Skeletal muscle cell (primary cell): ENCODE data around the gene SLC4A8.
"Not testable (repeated sequence)": the region's sequence is repeated elsewhere in the genome, so short reads cannot be mapped to it uniquely, and the experiment has no call there.

Experiments
- DNase-seq: peaks from one replicate; pipeline ENCODE4 v3.0.0-alpha.2; 2010; ENCODE audit warnings: low read depth
- H3K4me3 ChIP-seq: 2 replicates; pipeline ENCODE4 v1.5.1; 2011; ENCODE audit warnings: low read depth, mild to moderate bottlenecking, control low read depth, low read length, moderate library complexity

Gene SLC4A8

GRCh38 chr12:51515037-51515436 lies 90.4 kb downstream of the SLC4A8 start:
- DNase-seq, H3K4me3 ChIP-seq: not testable (repeated sequence)

DNA sequence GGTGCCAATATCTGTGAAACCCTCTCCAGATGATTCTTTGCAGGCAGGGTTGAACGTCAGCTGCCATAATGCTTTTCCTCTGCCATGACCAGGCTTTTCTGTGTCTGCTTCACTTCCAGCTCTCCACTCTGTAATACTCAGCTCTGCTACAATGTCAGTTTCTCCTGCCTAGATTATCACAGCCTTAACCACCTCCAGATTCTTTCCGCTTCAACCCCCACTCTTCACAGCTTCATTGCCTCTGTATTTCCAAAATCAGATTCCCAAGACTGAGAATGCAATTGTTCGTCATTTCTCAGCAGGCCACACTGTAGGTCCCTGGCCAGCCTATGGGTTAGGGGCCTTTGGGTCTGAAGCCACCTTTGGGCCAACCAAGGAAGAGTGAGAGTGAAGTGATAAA lies 92.7 kb downstream of the SLC4A8 start:
- no peak for DNase-seq
- no peak overlapping the region for H3K4me3 ChIP-seq

- H3K4me3 ChIP-seq: no peak overlapping the region
- no peak for DNase-seq
These were observed 93.2 kb downstream of the SLC4A8 start for GRCh38 chr12:51517800-51518199.

DNA sequence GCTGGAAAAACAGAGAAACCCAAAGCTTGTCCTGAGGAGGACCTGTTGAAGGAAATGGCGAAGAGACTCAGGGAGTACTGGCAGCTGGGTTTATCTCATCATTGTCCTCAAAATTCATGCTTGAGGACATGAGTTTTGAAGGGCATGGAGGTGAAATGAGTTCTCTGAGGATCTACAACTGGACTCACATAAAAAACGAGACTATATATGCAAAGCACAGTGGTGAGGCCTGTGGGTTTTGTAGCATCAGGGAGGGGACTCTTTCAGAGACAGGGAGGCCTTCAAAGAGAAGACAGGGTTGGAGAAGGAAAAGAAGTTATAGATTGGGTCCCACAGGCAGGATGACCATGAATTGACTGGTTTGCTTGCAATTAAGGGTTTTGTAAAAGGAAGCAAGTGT lies 95.1 kb downstream of the SLC4A8 start:
- no peak overlapping the region for H3K4me3 ChIP-seq
- no peak for DNase-seq

DNA sequence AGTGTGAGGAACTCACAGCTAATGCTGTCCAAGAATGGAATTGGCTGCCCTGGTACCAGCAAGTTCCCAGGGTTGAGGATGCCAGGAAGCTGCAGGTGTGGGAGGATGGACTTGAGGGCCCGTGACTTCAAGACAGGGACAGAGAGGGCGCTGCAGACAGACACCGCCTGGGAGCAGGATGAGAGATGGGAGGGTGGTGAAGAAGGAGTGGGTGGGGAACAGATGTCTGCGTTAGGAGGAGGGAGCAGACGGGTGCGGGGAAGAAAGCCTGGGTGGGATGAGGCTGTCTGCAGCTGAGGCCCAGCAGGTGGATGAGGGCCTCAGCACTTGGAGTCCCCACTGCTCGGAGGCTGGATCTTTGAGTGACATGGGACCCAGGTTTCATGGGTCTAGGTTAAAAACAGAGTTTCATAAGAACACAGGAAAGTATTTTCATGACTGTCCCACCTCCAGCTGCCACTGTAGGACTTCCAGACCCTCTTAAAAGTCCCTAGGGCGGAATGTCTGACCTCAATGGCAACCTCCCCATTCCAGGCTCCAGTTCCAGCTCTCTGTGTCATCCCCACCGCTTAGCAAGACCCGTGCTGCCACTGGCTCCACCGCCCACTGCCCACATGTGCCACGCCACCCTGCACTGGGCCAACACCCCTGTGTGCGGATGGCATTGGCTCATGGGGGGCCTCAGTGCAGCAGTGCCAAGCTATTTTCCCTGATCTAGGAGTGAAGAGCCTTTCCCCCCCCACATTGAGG lies 96.1 kb downstream of the SLC4A8 start:
- DNase-seq: no peak
- H3K4me3 ChIP-seq: no peak overlapping the region

DNA sequence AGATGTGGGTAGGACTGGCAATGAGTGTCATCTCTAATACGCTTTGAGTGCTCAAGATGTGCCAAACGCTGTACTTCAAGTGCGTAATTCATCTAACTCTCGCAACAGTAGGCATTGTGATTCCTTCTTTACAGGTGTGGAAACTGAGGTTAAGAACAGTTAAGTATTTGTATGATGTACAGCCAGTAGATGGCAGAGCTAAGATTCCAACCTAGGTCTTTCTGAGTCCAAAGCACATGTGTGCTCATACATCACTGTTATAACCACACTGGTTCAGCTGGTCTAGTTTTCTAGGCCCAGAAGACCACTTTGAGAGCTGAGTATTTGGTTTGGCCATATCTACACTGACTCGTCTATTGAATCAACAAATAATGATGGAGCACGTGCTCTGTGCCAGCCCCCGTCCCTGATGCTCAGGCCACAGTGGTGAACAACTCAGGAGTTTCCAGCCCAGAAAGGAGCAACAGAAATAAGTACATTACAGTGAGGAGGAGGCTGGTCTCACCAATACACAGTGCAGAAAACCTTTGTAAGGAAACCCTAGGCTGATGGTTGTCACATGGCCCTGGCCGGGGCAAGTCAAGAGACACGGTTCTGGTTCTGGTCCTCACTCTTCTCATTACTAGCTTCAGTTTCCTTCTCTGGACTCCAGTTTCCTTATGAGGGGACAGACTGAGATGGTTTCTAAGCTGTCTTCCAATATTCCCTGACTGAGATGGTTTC lies 97.1 kb downstream of the SLC4A8 start:
- H3K4me3 ChIP-seq: no peak overlapping the region
- no peak for DNase-seq

GRCh38 chr12:51522696-51523095 lies 98.1 kb downstream of the SLC4A8 start:
- no peak overlapping the region for H3K4me3 ChIP-seq
- DNase-seq: no peak

DNA sequence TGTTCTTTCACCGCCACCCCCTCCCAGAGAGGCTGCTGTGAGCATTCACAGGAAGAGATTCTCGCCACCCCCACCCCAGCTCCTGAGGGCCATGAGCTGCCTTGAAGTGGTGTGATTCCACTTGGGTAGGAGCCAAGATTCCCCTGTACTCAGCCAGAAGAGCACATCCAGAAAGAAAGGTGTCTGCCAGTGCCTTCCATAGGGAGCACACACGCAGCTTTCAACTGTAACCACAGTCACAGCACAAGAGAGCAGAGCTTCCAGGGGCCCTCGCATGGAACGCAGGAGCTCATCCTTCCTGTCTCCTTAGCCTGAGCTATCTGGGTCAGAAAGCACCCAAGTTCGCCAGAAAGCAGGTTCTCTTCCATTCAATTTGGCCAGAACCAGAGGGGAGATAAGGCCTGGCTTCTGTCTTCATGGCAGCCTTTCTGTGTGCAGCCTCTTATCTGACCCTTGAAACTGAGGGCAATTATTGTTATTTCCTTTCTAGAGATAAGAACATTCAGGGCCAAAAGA lies 99.8 kb downstream of the SLC4A8 start:
- DNase-seq: no peak
- H3K4me3 ChIP-seq: no peak overlapping the region

DNA sequence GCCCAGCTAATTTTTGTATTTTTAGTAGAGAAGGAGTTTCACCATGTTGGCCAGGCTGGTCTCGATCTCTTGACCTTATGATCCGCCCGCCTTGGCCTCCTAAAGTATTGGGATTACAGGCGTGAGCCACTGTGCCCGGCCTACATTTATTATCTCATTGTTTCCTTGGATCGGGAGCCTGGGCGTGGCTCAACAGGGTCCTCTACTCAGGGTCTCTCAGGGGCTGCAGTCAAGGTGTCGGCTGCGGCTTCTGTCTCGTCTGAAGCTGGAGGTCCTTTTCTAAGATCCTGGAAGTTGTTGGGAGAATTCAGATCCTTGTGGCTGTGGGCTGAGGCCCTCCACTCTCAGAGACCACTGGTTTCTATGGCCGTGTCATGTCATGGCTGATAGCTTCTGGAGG lies 100.9 kb downstream of the SLC4A8 start:
- no peak for DNase-seq
- no peak overlapping the region for H3K4me3 ChIP-seq

DNA sequence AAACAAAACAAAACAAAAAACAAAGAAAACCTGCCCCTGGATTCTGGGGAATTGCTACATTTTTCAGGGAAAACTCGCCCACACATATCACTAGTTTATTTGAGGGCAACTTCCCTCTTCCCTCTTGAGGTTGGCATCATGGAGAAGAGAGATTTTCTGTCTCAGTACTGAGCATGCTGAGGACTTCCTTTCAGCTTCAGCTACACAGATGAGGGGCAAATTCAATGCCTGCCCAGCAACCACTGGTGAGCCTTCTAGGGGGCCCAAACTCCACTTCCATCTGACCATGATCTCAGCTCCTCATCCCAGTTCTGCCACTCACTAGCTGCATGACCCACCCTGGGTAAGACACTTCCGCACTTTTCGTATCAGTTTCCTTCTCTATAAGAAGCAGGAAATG lies 103.3 kb downstream of the SLC4A8 start:
- DNase-seq: no peak
- H3K4me3 ChIP-seq: no peak overlapping the region

- no peak overlapping the region for H3K4me3 ChIP-seq
- no peak for DNase-seq
These were observed 104.4 kb downstream of the SLC4A8 start for GRCh38 chr12:51528852-51529650.

GRCh38 chr12:51529651-51529970 lies 105.0 kb downstream of the SLC4A8 start:
- H3K4me3 ChIP-seq: no peak overlapping the region
- DNase-seq: no peak

- no peak for DNase-seq
These were observed 105.6 kb downstream of the SLC4A8 start for GRCh38 chr12:51530208-51530607.

DNA sequence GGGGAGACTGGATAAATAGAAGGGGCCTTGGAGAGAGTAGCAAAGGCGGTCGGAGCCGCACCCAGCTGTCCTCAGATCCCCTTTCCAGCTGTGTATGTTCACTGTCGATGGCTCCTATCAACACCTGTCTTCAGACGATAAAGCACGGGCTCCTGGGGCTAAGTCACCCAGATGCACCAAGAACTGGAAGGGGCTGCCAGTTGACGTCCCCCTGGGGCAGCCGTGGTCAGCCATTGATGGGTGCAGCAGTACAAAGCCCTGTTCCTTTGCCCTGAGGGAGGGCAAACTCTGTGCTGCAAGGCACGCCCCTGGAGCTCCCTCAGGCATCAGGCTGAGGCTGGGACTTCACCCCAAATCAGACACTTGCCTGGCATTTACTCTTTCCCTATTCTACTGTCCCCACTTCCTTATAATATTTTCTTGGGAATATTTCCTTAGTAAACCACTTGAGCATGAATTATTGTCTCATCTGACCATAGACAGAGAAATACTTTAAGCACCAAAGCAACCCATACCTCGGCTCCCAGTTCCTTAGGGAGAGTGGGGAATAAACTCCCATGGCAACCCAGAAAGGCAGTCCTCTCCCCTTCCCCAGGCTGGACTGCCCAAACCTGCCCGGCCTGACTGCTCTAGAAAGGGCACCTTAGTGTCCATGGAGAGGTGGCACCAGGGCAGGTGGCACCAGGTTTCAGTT lies 106.8 kb downstream of the SLC4A8 start:
- no peak overlapping the region for H3K4me3 ChIP-seq
- DNase-seq: no peak

More at GRCh38 chr12:51530208-51530607, 105.6 kb downstream of the SLC4A8 start:
- H3K4me3 ChIP-seq: no peak overlapping the region

- no peak for DNase-seq
These were observed 107.4 kb downstream of the SLC4A8 start for GRCh38 chr12:51531978-51532497.

DNA sequence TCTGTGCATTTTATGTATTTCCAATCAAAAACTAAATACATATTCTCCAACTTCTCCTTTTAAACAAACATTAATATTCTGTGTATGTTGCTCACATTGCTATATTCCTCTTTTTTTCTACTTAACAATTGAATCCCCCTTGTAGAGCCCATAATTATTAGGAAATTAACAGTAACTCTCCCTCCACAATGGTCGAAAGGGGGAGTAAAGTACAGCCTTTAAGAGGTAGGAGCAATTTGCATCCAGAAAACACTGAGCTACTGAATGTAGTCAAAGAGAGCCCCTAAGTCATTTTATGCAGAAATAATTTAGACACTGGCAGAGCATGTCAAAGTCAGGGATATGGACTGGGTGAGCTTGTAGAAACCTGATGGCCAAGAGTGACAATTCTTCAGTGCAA lies 109.2 kb downstream of the SLC4A8 start:
- no peak overlapping the region for H3K4me3 ChIP-seq
- DNase-seq: no peak

More at GRCh38 chr12:51531978-51532497, 107.4 kb downstream of the SLC4A8 start:
- no peak overlapping the region for H3K4me3 ChIP-seq

GRCh38 chr12:51534216-51535074 lies 109.8 kb downstream of the SLC4A8 start:
- H3K4me3 ChIP-seq: no peak overlapping the region
- no peak for DNase-seq

DNA sequence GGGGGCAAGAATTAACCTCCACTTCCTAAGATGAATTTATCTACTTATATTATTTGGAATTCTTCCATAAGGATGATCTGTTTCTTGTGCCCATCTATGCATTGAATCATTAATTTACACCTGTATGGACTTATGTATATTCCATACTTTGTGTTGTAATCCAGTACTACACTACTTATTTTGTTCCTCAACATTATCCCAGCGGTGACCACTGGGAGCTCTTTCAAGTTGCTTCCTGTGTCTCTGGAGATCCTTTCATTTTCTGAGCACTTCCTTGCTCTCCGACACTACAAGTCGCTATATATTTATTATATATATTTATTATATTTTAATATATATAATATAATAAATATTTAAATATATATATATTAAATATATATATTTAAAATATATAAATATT lies 111.5 kb downstream of the SLC4A8 start:
- H3K4me3 ChIP-seq: no peak overlapping the region
- no peak for DNase-seq
